NCI-H82 treated with DMSO at 0.1 percent for 48 hours (cell line): ENCODE results near the gene OSBPL5.

Experiments used
- DNase-seq: peaks from one replicate; lab custom pipeline; 2025; ENCODE audit not compliant: unreplicated experiment; lab: John Stamatoyannopoulos, UW

The OSBPL5 gene

GRCh38 chr11:3165152-3165705 is at the start of gene OSBPL5:
Gene OSBPL5 (minus strand): TSS chr11:3165310. CDS start chr11:3129148, 36,162 bp downstream.
- peak; percentile 17 for DNase-seq

GRCh38 chr11:3214420-3214699 is 49.2 kb upstream of the OSBPL5 start:
- DNase-seq = no peak

GRCh38 chr11:3213659-3214419 is 48.7 kb upstream of the OSBPL5 start:
- no peak for DNase-seq

GRCh38 chr11:3208272-3208671 is 43.2 kb upstream of the OSBPL5 start:
- DNase-seq = no peak

GRCh38 chr11:3207526-3208189 is 42.5 kb upstream of the OSBPL5 start:
- no peak for DNase-seq

GRCh38 chr11:3206922-3207204 is 41.8 kb upstream of the OSBPL5 start:
- no peak for DNase-seq

GRCh38 chr11:3206156-3206921 is 41.2 kb upstream of the OSBPL5 start:
- no peak for DNase-seq

GRCh38 chr11:3205261-3206155 is 40.4 kb upstream of the OSBPL5 start:
- DNase-seq = no peak

GRCh38 chr11:3204141-3205015 is 39.3 kb upstream of the OSBPL5 start:
- no peak for DNase-seq

GRCh38 chr11:3203221-3204043 is 38.3 kb upstream of the OSBPL5 start:
- DNase-seq = no peak

GRCh38 chr11:3202759-3203158 is 37.6 kb upstream of the OSBPL5 start:
- no peak for DNase-seq

- no peak for DNase-seq
These were observed 37.2 kb upstream of the OSBPL5 start for GRCh38 chr11:3202305-3202704.

GRCh38 chr11:3201677-3202181 is 36.6 kb upstream of the OSBPL5 start:
- no peak for DNase-seq

GRCh38 chr11:3201112-3201581 is 36.0 kb upstream of the OSBPL5 start:
- no peak for DNase-seq

- no peak for DNase-seq
These were observed 35.4 kb upstream of the OSBPL5 start for GRCh38 chr11:3200388-3201111.

GRCh38 chr11:3199537-3200295 is 34.6 kb upstream of the OSBPL5 start:
- DNase-seq = no peak

- DNase-seq = no peak
These were observed 33.7 kb upstream of the OSBPL5 start for GRCh38 chr11:3198815-3199214.
